H1 (cell line): ENCODE data around the gene SEMA3F. TPM values are rescaled to one million over a fixed set of nuclear protein-coding genes. Genes with fewer than 3 reads are reported as not detected.

Experiments used
- CTCF ChIA-PET: fragments of 300-600 bp; sonication (Branson Sonifier 250); formaldehyde crosslinking; loops from one replicate; lab custom pipeline; 2021; ENCODE audit not compliant: partially characterized antibody; lab: Charles Lee
- POLR2A ChIA-PET: fragments of 300-600 bp; sonication (Branson Sonifier 250); formaldehyde crosslinking; loops from one replicate; lab custom pipeline; 2021; ENCODE audit warnings: inconsistent platforms; ENCODE audit not compliant: partially characterized antibody; lab: Charles Lee
- DNase-seq, 2 experiments: peaks; one replicate each; pipeline versions ENCODE4 v3.0.0 to v3.0.0-alpha.2; 2010 to 2022; ENCODE audit warnings: low spot score in 2 of 2, low read depth in 1 of 2, mixed read lengths in 1 of 2
- FAIRE-seq: peaks from 2 replicates; lab custom pipeline; 2011; peaks lifted over from hg19 to GRCh38; lab: Jason Lieb, UNC
- H2AFZ ChIP-seq: 2 replicates; pipeline ENCODE4 v1.8.1; 2012; ENCODE audit warnings: low read length, inconsistent platforms
- H2AK5ac ChIP-seq: 2 replicates; pipeline ENCODE4 v1.6.1; 2013; ENCODE audit warnings: low read depth, low read length
- H2BK120ac ChIP-seq: replicated peaks from 2 replicates; pipeline ENCODE3; 2013; ENCODE audit warnings: low read depth, low read length, inconsistent platforms
- H2BK12ac ChIP-seq: 2 replicates; pipeline ENCODE4 v1.6.1; 2013; ENCODE audit warnings: low read depth, low read length
- H2BK15ac ChIP-seq: 2 replicates; pipeline ENCODE4 v1.6.1; 2013; ENCODE audit warnings: low read length
- H2BK20ac ChIP-seq: 2 replicates; pipeline ENCODE4 v1.6.1; 2013; ENCODE audit warnings: low read length
- H2BK5ac ChIP-seq: 2 replicates; pipeline ENCODE4 v1.6.1; 2013; ENCODE audit warnings: low read depth, low read length
- H3K14ac ChIP-seq: 2 replicates; pipeline ENCODE4 v1.6.1; 2013; ENCODE audit warnings: inconsistent platforms; ENCODE audit not compliant: insufficient read length
- H3K18ac ChIP-seq: 2 replicates; pipeline ENCODE4 v1.6.1; 2013; ENCODE audit warnings: low read length; ENCODE audit errors: extremely low read depth
- H3K23ac ChIP-seq: 2 replicates; pipeline ENCODE4 v1.6.1; 2013; ENCODE audit warnings: inconsistent platforms; ENCODE audit not compliant: insufficient read length
- H3K23me2 ChIP-seq: 2 replicates; pipeline ENCODE4 v1.6.1; 2013; ENCODE audit warnings: low read depth, low read length
- H3K27ac ChIP-seq: 2 replicates; pipeline ENCODE4 v1.6.1; 2011; ENCODE audit warnings: low read depth, low read length, inconsistent platforms
- H3K27me3 ChIP-seq, 4 experiments: replicated peaks in 1 of 4; 1 replicate in 1 of 4; 2 replicates in 3 of 4; pipeline versions ENCODE4 v1.6.1 to v1.8.1; 2011 to 2013; ENCODE audit warnings: low read length in 3 of 4, mild to moderate bottlenecking in 3 of 4, inconsistent platforms in 2 of 4, mixed read lengths in 2 of 4, moderate library complexity in 1 of 4; ENCODE audit not compliant: control insufficient read depth in 3 of 4, insufficient read depth in 3 of 4; ENCODE audit errors: extremely low read depth in 1 of 4
- H3K36me3 ChIP-seq, 4 experiments: 2 replicates each; pipeline versions ENCODE4 v1.6.1 to v1.8.1; 2011 to 2013; ENCODE audit warnings: mild to moderate bottlenecking in 4 of 4, low read length in 3 of 4, moderate library complexity in 2 of 4, control low read depth in 1 of 4, inconsistent platforms in 1 of 4; ENCODE audit not compliant: insufficient read depth in 4 of 4, control insufficient read depth in 2 of 4
- H3K4ac ChIP-seq: replicated peaks from 2 replicates; pipeline ENCODE3; 2013; ENCODE audit warnings: low read length, low read depth, mixed read lengths, inconsistent platforms; ENCODE audit not compliant: insufficient read length
- H3K4me1 ChIP-seq, 4 experiments: replicated peaks in 1 of 4; 1 replicate in 1 of 4; 2 replicates in 3 of 4; pipeline versions ENCODE4 v1.6.1 to v1.8.1; 2011 to 2013; ENCODE audit warnings: low read length in 3 of 4, inconsistent platforms in 2 of 4, mixed read lengths in 1 of 4; ENCODE audit not compliant: insufficient read depth in 4 of 4, control insufficient read depth in 3 of 4
- H3K4me2 ChIP-seq, 2 experiments: 2 replicates each; pipeline versions ENCODE4 v1.6.1 to v1.8.1; 2011 to 2013; ENCODE audit warnings: low read depth in 2 of 2, low read length in 2 of 2, control low read depth in 1 of 2, inconsistent platforms in 1 of 2, mild to moderate bottlenecking in 1 of 2; ENCODE audit not compliant: insufficient read depth in 1 of 2
- H3K4me3 ChIP-seq, 4 experiments: fragments of 200-600, 300-600 bp in 1 of 4; sonication (generic), shearing (Covaris generic), sonication (Bioruptor Twin) in 1 of 4; 2 replicates each; pipeline versions ENCODE4 v1.5.1 to v1.8.1; 2011 to 2016; ENCODE audit warnings: low read length in 4 of 4, low read depth in 3 of 4, control low read depth in 2 of 4, inconsistent platforms in 2 of 4, mild to moderate bottlenecking in 2 of 4, mixed read lengths in 1 of 4, moderate library complexity in 1 of 4; ENCODE audit not compliant: insufficient read depth in 2 of 4; ENCODE audit errors: extremely low read depth in 1 of 4
- H3K56ac ChIP-seq: replicated peaks from 2 replicates; pipeline ENCODE3; 2013; ENCODE audit warnings: low read depth, mild to moderate bottlenecking, mixed read lengths, low read length, inconsistent platforms; ENCODE audit not compliant: insufficient read length
- H3K79me1 ChIP-seq: 2 replicates; pipeline ENCODE4 v1.6.1; 2013; ENCODE audit warnings: low read depth, low read length, control low read depth
- H3K79me2 ChIP-seq, 2 experiments: 2 replicates each; pipeline versions ENCODE4 v1.6.1 to v1.8.1; 2012 to 2013; ENCODE audit warnings: low read length in 2 of 2, mild to moderate bottlenecking in 2 of 2, inconsistent platforms in 1 of 2; ENCODE audit not compliant: insufficient read depth in 2 of 2, control insufficient read depth in 1 of 2
- H3K9ac ChIP-seq, 4 experiments: replicated peaks in 1 of 4; 1 replicate in 1 of 4; 2 replicates in 3 of 4; pipeline versions ENCODE4 v1.6.1 to v1.8.1; 2011 to 2013; ENCODE audit warnings: low read depth in 3 of 4, low read length in 3 of 4, control low read depth in 2 of 4, mild to moderate bottlenecking in 2 of 4, moderate library complexity in 2 of 4, inconsistent platforms in 1 of 4; ENCODE audit errors: extremely low read depth in 1 of 4
- H3K9me3 ChIP-seq, 2 experiments: 2 replicates each; pipeline versions ENCODE4 v1.6.1 to v1.8.1; 2012 to 2013; ENCODE audit warnings: mild to moderate bottlenecking in 2 of 2, moderate library complexity in 2 of 2, control low read depth in 1 of 2, inconsistent platforms in 1 of 2, low read depth in 1 of 2, low read length in 1 of 2, mixed read lengths in 1 of 2; ENCODE audit not compliant: insufficient read depth in 2 of 2
- H4K20me1 ChIP-seq, 2 experiments: replicated peaks in 1 of 2; 2 replicates each; pipeline versions ENCODE3 to v1.8.1; 2011 to 2013; ENCODE audit warnings: inconsistent platforms in 2 of 2, low read length in 2 of 2, mild to moderate bottlenecking in 1 of 2; ENCODE audit not compliant: insufficient read depth in 2 of 2, control insufficient read depth in 1 of 2
- H4K5ac ChIP-seq: 2 replicates; pipeline ENCODE4 v1.6.1; 2013; ENCODE audit warnings: low read length, low read depth, mixed read lengths, inconsistent platforms; ENCODE audit not compliant: insufficient read length
- H4K8ac ChIP-seq: 2 replicates; pipeline ENCODE4 v1.8.0; 2013; ENCODE audit warnings: mild to moderate bottlenecking, moderate library complexity, low read length, inconsistent platforms; ENCODE audit not compliant: insufficient read depth; ENCODE audit errors: extremely low read depth
- H4K91ac ChIP-seq: replicated peaks from 2 replicates; pipeline ENCODE3; 2013; ENCODE audit warnings: low read length, mixed read lengths, inconsistent platforms; ENCODE audit not compliant: insufficient read length
- CHD2 ChIP-seq: IDR thresholded peaks from 2 replicates; pipeline ENCODE4 v1.6.1; 2012; ENCODE audit warnings: low read length, improper control_type of control experiment
- CTBP2 ChIP-seq: IDR thresholded peaks from 2 replicates; pipeline ENCODE4 v1.7.0; 2011; ENCODE audit warnings: borderline replicate concordance, mild to moderate bottlenecking, moderate library complexity, mixed read lengths, low read length; ENCODE audit not compliant: insufficient read depth, insufficient read length
- SIN3A ChIP-seq, 2 experiments: IDR thresholded peaks in 1 of 2; conservative IDR thresholded peaks in 1 of 2; 2 replicates each; pipeline ENCODE4 v1.6.1; 2011 to 2012; ENCODE audit warnings: low read length in 2 of 2, improper control_type of control experiment in 1 of 2, low read depth in 1 of 2, mild to moderate bottlenecking in 1 of 2
- WGBS, 2 experiments: shearing (Covaris generic) in 1 of 2; methylation state at CpG; one replicate each; pipeline versions ENCODE4 v1.1.6 to v1.1.7; 2013 to 2015; ENCODE audit warnings: low lambda C conversion rate in 2 of 2, mixed read lengths in 2 of 2, inconsistent platforms in 1 of 2, low coverage in 1 of 2, missing lambda C conversion rate in 1 of 2; ENCODE audit not compliant: insufficient replicate concordance in 2 of 2, insufficient coverage in 1 of 2, insufficient read length in 1 of 2; ENCODE audit errors: extremely low coverage in 1 of 2, missing lambda C conversion rate in 1 of 2; 5-methylcytosine and 5-hydroxymethylcytosine counted together
- polyA plus RNA-seq, 7 experiments: library from polyadenylated mRNA; depleted of rRNA in 3 of 7; stranded (reverse) in 5 of 7; unstranded in 2 of 7; fragments of >200 nt in 5 of 7; fragments of 200-250 nt in 2 of 7; gene quantifications; 1 replicate in 5 of 7; 2 replicates in 1 of 7; 4 replicates in 1 of 7; pipeline versions ENCODE4 v1.2.1 to v1.2.3, GENCODE V29; 2011 to 2013; ENCODE audit warnings: missing spikeins in 2 of 7, mixed read lengths in 2 of 7
- total RNA-seq: library from RNA; stranded (reverse); fragmentation: NEBNext Ultra II Directional; extraction: Animal tissue kit (Norgen Biotek cat#: 25700); gene quantifications from 2 replicates; pipeline ENCODE4 v1.2.1, GENCODE V29; 2021

The SEMA3F gene
- total and polyA plus RNA-seq, 2 of the 8 experiments (the other 6 are each of a cell fraction or from before 2014, with no cell fraction given): 20.3 to 37.0 TPM

DNA sequence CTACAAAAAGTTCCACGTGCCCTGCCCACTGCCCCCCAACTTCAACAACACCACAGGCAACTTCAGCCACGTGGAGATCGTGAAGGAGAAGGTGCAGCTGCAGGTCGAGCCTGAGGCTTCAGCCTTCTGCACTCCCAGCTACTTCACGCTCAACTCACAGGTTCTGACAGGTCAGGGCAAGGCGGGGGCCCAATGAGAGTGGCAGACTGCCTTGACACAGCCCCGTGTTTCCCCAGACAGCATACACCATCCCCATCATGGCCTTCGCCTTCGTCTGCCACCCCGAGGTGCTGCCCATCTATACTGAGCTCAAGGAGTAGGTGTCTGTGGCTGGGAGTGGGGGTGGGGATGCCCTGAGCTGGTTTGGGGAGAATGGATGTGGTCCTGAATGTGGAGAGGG lies 62.6 kb downstream of the SEMA3F start:
- H3K18ac ChIP-seq: no peak overlapping the region
- no peak for TF ChIP-seq CHD2
- no peak for TF ChIP-seq SIN3A (conservative IDR thresholded peaks at IDR 0.05 in 1 of 2, IDR thresholded peaks at IDR 0.05 in 1 of 2; ENCODE audit: low read depth in 1 of 2, low read length in 2 of 2)
- no peak for TF ChIP-seq CTBP2
- TF ChIP-seq, all 59 proteins: peak for 0
- Histone ChIP-seq H4K20me1 (no peaks in the 10 kb centered on the region), H3K9me3 (no peaks in the 10 kb centered on the region), H3K79me2 (no peaks in the 10 kb centered on the region), H3K27me3 (no peaks in the 10 kb centered on the region; a peak in 1 of 7 replicates), H2BK5ac (no peak overlapping the region), H3K79me1 (no peaks in the 10 kb centered on the region), H3K23ac (no peak overlapping the region), H3K4me3 (no peak overlapping the region), H4K5ac (no peak overlapping the region), H2BK15ac (no peak overlapping the region), H2BK12ac (0 out of 2 replicates have a peak overlapping the region, but pooled peaks have one; percentile 17), H4K91ac (no peak overlapping the region), H3K4ac (no peak overlapping the region), H3K56ac (no peak overlapping the region), H3K23me2 (no peaks in the 10 kb centered on the region), H3K27ac (no peak overlapping the region), H3K14ac (no peak overlapping the region), H2BK120ac (no peak overlapping the region), H2AFZ (no peak overlapping the region), H2BK20ac (no peak overlapping the region), H2AK5ac (no peak overlapping the region), H4K8ac (no peak overlapping the region), H3K4me1 (peaks cover 0 to 3% (median 1%) of the 10 kb centered on the region in 4 experiments; a peak in 5 of 7 replicates), H3K4me2 (no peak overlapping the region), H3K9ac (no peak overlapping the region), H3K36me3 (no peaks in the 10 kb centered on the region)
- no peak for FAIRE-seq
- CTCF ChIA-PET: interaction anchor here (0.5 to 48.1 kb wide), 9 partner anchors 10 to 324 kb away, joined by 3 to 2149 read pairs (median 14); partner anchors contain the start of genes GNAI2, GNAT1, HYAL3 and LSMEM2
- 73% methylated on average over 10 of the region's 10 CpGs; no CpG with 5 or more reads in 1 of the 2 experiments for WGBS, 2 experiments
- POLR2A ChIA-PET: interaction anchor here (1.3 to 2.5 kb wide), 4 partner anchors 13 to 47 kb away, joined by 3 to 11 read pairs (median 7); partner anchors contain the start of genes GNAI2 and SLC38A3
- DNase-seq: no peak
